T-helper 22 cell (primary cell): ENCODE measurements around the gene ADAMTS19.
"Not testable (repeated sequence)": the region's sequence is repeated elsewhere in the genome, so short reads cannot be mapped to it uniquely, and the experiment has no call there.

ENCODE experiments used
- DNase-seq: peaks from one replicate; pipeline ENCODE4 v3.0.0-alpha.2; 2020; ENCODE audit warnings: low read depth

ADAMTS19 gene

DNA sequence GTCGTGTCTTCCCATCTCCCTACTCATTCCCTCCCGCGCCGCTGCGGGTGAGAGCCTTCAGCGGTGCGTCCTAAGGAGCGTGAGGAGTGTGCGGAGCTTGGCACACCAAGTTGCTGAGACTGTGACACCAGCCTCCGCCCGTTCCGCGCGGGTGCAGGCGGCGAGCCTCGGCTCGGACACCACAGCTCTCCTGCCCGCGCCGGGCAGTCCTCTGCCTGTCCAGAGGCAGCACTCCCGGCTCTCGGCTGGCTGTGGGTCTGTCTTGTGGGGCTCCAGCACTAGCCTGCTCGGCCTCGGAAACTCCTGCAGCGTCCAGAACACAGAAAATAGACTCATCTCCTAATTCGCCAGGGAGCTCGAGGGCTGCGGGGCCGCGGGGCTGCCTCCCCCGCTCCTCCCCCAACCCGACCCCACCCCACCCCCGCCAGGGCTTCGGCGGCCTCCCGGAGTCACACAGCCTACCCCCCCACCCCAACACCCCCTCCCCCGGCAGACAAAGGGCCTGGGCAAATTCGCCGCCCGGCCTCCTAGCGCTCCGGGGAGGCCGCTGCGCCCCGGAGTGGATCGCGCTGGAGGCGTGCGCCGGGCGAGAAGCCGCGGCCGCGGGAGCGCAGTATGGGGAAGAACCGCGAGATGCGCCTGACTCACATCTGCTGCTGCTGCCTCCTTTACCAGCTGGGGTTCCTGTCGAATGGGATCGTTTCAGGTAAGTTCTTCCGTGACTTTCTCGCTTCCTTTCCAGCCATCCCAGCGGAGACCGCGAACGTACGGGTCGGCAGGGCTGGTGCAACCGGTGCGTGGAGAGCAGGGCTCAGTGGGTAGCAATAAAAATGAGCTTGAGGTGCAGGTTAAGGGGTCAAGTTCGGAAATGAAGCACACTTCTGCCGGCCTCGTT, at the start of gene ADAMTS19:
Gene ADAMTS19, plus strand, starts transcription at position 522 of the 895 bp plus-strand sequence. Its CDS starts 94 bp downstream, at position 616.
- no peak for DNase-seq

DNA sequence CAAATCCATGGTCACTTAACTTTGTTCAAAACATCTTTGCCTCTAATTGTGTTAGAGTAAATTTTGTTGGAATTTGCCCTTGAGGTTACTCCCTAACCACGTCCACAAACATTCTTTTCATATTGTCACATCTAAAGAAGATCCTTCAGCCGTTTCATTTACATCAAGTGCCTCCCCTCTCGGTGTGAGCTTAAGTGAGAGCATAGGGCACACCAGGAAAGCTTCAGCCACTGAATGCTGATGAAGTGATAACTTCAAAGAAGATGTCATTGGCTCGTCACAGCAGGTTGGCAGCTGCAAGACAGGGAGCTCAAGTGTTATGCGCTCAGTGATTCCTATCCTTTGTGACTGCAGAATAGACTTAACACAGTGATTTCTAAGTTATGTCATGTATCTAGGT, 49.6 kb upstream of the ADAMTS19 start:
- DNase-seq: no peak

DNA sequence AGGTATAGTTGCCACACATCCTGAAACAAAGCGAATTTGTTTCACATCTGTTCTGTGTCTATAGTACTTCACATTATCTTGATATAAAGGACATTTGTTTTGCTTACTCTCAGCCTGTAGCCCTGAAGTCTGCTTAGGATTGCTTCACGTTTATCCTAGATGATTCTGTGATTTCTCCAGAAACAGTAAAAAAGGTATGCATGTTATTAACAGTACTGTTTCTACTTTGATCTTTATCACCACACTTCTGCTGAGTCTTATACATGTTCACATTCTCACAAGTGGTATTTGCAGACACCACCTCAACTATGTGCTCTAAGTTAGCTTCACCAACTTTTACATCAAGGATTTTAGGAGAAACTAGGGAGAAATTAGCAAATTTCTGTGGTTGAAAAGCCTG, 47.4 kb upstream of the ADAMTS19 start:
- no peak for DNase-seq

- no peak for DNase-seq
Measured at GRCh38 chr5:129413570-129413969, 46.5 kb upstream of the ADAMTS19 start.

GRCh38 chr5:129419292-129419691, 40.8 kb upstream of the ADAMTS19 start:
- no peak for DNase-seq

DNA sequence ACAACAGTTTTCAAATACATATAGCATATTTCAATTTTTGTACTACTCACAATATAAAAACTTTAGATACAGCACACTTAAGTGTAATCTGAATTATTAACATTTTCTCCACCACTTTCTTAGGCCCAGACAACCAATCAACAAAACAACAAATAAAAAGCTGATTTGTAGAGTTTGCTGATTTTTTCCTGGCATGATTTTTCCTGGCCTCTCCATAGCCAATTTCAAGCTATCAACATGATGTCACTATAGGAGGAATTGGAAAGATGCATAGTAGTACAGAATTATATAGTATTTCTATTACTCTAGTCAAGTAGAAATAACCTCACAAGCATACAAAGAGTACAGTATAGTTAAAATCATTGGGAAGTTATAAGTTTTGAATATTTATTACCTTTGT, 35.1 kb upstream of the ADAMTS19 start:
- DNase-seq: no peak

- no peak for DNase-seq
Measured at GRCh38 chr5:129426071-129426470, 34.0 kb upstream of the ADAMTS19 start.

- not testable (repeated sequence) for DNase-seq
Measured at GRCh38 chr5:129428636-129429035, 31.5 kb upstream of the ADAMTS19 start.

- DNase-seq: no peak
Measured at GRCh38 chr5:129431406-129431805, 28.7 kb upstream of the ADAMTS19 start.

GRCh38 chr5:129438322-129438721, 21.8 kb upstream of the ADAMTS19 start:
- no peak for DNase-seq

GRCh38 chr5:129440424-129440823, 19.7 kb upstream of the ADAMTS19 start:
- DNase-seq: no peak

- DNase-seq: no peak
Measured at GRCh38 chr5:129441096-129441495, 19.0 kb upstream of the ADAMTS19 start.

GRCh38 chr5:129445379-129445778, 14.7 kb upstream of the ADAMTS19 start:
- no peak for DNase-seq

- no peak for DNase-seq
Measured at GRCh38 chr5:129447968-129448367, 12.1 kb upstream of the ADAMTS19 start.

- DNase-seq: no peak
Measured at GRCh38 chr5:129448654-129449053, 11.4 kb upstream of the ADAMTS19 start.

- DNase-seq: no peak
Measured at GRCh38 chr5:129454461-129454860, 5.6 kb upstream of the ADAMTS19 start.

DNA sequence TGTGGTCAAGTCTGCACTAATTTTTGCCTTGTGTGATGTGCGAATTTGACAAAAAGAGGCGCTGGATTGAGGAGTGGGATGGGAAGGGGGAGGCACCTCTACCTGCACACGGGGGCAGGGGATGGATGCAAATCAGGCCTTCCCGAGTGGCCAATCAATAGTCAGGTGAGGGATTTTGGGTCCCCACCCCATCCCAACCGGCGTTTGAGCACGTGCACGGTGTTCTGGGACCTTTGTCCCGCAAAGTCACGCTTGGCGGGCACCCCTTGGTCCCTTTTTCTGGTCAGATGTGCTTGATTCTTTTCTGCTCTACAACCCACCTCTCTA, 685 bp upstream of the ADAMTS19 start:
- no peak for DNase-seq

GRCh38 chr5:129460672-129460935, 506 bp downstream of the ADAMTS19 start:
- no peak for DNase-seq

- DNase-seq: no peak
Measured at GRCh38 chr5:129460936-129461710, 1.0 kb downstream of the ADAMTS19 start.

- no peak for DNase-seq
Measured at GRCh38 chr5:129461711-129462332, 1.7 kb downstream of the ADAMTS19 start.

- no peak for DNase-seq
Measured at GRCh38 chr5:129465776-129466344, 5.8 kb downstream of the ADAMTS19 start.

DNA sequence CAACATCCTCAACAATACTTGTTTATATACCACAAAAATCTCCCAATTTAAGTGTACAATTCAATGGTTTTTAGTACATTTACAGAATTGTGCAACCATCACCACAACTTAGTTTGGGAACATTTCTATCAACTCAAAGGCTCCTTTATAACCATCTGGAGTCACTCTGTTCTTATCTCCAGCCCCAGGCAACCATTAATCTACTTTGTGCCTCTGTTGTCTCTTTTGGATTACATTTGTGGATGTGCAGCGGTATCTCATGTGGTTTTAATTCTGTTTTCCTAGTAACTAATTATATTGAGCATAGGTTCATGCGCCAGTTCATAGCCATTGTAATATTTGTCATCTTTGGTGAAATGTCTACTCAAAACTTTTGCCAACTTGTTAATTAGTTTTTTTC, 14.4 kb downstream of the ADAMTS19 start:
- no peak for DNase-seq

- DNase-seq: no peak
Measured at GRCh38 chr5:129476751-129477150, 16.7 kb downstream of the ADAMTS19 start.
